K562 (cell line): ENCODE data around the gene BRCA1. TPM values are rescaled to one million over a fixed set of nuclear protein-coding genes. Genes with fewer than 3 reads are reported as not detected.

ENCODE experiments used
- ATAC-seq: fragments of 200-7000 bp; cut with Tn5 transposase; 3 replicates; pipeline ENCODE4 v1.9.1; 2020; ENCODE audit warnings: moderate library complexity
- BruUV-seq: library from RNA; stranded (reverse); fragments of 400-500 nt; replicated peaks from 2 replicates; lab custom pipeline; 2021; lab: Mats Ljungman, UMichigan
- CTCF ChIA-PET: fragments of 300-600 bp; formaldehyde crosslinking; extraction: SDS; loops from one replicate; lab custom pipeline; 2021; ENCODE audit warnings: low intra/inter-chr PET ratio; lab: Yijun Ruan, JAX
- POLR2A ChIA-PET: fragments of 300-600, 350-650 bp; sonication (Branson Sonifier 250); formaldehyde crosslinking; extraction: SDS; loops from one replicate; lab custom pipeline; 2021; ENCODE audit warnings: antibody characterized with exemption, inconsistent platforms; lab: Yijun Ruan, JAX
- DNase-seq, 4 experiments: peaks; one replicate each; pipeline versions ENCODE4 v3.0.0 to v3.0.0-alpha.2; 2011 to 2018; ENCODE audit warnings: low spot score in 3 of 4, mixed read lengths in 3 of 4; ENCODE audit errors: extremely low read depth in 1 of 4
- FAIRE-seq: peaks from 2 replicates; lab custom pipeline; 2011; peaks lifted over from hg19 to GRCh38; lab: Jason Lieb, UNC
- H2AFZ ChIP-seq: 2 replicates; pipeline ENCODE4 v1.6.0; 2011; ENCODE audit warnings: low read depth, low read length, control low read depth, inconsistent platforms
- H3K27ac ChIP-seq: fragments of 200-600 bp; 3 replicates; pipeline ENCODE4 v1.8.0; 2011; ENCODE audit warnings: low read depth, mild to moderate bottlenecking, control low read depth, inconsistent platforms, low read length, moderate library complexity, mixed read lengths; ENCODE audit errors: extremely low read depth
- H3K27me3 ChIP-seq, 2 experiments: fragments of 300-600 bp in 1 of 2; 2 replicates in 1 of 2; 3 replicates in 1 of 2; pipeline versions ENCODE4 v1.6.0 to v1.8.0; 2011; ENCODE audit warnings: inconsistent platforms in 2 of 2, low read length in 2 of 2, mild to moderate bottlenecking in 1 of 2, mixed read lengths in 1 of 2, moderate library complexity in 1 of 2; ENCODE audit not compliant: control insufficient read depth in 2 of 2, insufficient read depth in 2 of 2
- H3K36me3 ChIP-seq: fragments of 300-600 bp; 3 replicates; pipeline ENCODE4 v1.8.0; 2011; ENCODE audit warnings: mild to moderate bottlenecking, low read length, inconsistent platforms; ENCODE audit not compliant: control insufficient read depth, insufficient read depth
- H3K4me1 ChIP-seq, 2 experiments: fragments of 200-600 bp in 1 of 2; replicated peaks in 1 of 2; 2 replicates in 1 of 2; 3 replicates in 1 of 2; pipeline versions ENCODE4 v1.5.1 to v1.8.0; 2011; ENCODE audit warnings: inconsistent platforms in 2 of 2, low read length in 2 of 2, mild to moderate bottlenecking in 1 of 2, mixed read lengths in 1 of 2, moderate library complexity in 1 of 2; ENCODE audit not compliant: control insufficient read depth in 2 of 2, insufficient read depth in 2 of 2
- H3K4me2 ChIP-seq: 2 replicates; pipeline ENCODE4 v1.6.1; 2011; ENCODE audit warnings: low read length, control low read depth, inconsistent platforms, mixed read lengths; ENCODE audit not compliant: insufficient read depth
- H3K4me3 ChIP-seq: fragments of 200-600 bp; sonication (generic), shearing (Covaris generic); 2 replicates; pipeline ENCODE4 v1.5.1; 2016; ENCODE audit warnings: control low read depth, inconsistent platforms
- H3K79me2 ChIP-seq: fragments of 200-600 bp; 3 replicates; pipeline ENCODE4 v1.8.0; 2011; ENCODE audit warnings: low read length, inconsistent platforms; ENCODE audit not compliant: control insufficient read depth, insufficient read depth
- H3K9ac ChIP-seq, 2 experiments: 2 replicates each; pipeline versions ENCODE4 v1.6.0 to v1.6.1; 2011; ENCODE audit warnings: low read depth in 2 of 2, low read length in 2 of 2, control low read depth in 1 of 2, inconsistent platforms in 1 of 2, mild to moderate bottlenecking in 1 of 2, mixed read lengths in 1 of 2; ENCODE audit not compliant: insufficient read depth in 1 of 2
- H3K9me1 ChIP-seq: one replicate; pipeline ENCODE4 v1.6.0; 2011; ENCODE audit warnings: inconsistent platforms, mild to moderate bottlenecking, low read length, moderate library complexity; ENCODE audit not compliant: control insufficient read depth, insufficient read depth
- H3K9me3 ChIP-seq: replicated peaks from 2 replicates; pipeline ENCODE4 v1.5.1; 2011; ENCODE audit warnings: low read depth, low read length, inconsistent platforms; ENCODE audit not compliant: control insufficient read depth, insufficient read depth
- H4K20me1 ChIP-seq: replicated peaks from 2 replicates; pipeline ENCODE4 v1.6.1; 2011; ENCODE audit warnings: low read length, inconsistent platforms, mixed read lengths; ENCODE audit not compliant: control insufficient read depth, insufficient read depth
- E4F1 ChIP-seq: fragments of 250-450 bp; sonication (Bioruptor Pico); IDR thresholded peaks from 2 replicates; pipeline ENCODE4 v1.5.0; 2021; ENCODE audit warnings: mild to moderate bottlenecking, borderline replicate concordance
- GABPA ChIP-seq: fragments of 200-800 bp; sonication (Bioruptor generic); conservative IDR thresholded peaks from 2 replicates; pipeline ENCODE4 v1.6.1; 2016; ENCODE audit warnings: low read depth, missing genetic modification characterization, missing compliant biosample characterization
- POLR2H ChIP-seq: IDR thresholded peaks from 2 replicates; pipeline ENCODE4 v1.6.1; 2016; ENCODE audit warnings: missing genetic modification characterization, low read depth, mild to moderate bottlenecking, control low read depth, missing compliant biosample characterization, moderate library complexity
- RCOR1 ChIP-seq, 2 experiments: IDR thresholded peaks; 2 replicates each; pipeline ENCODE4 v1.6.1; 2012; ENCODE audit warnings: low read depth in 2 of 2, low read length in 2 of 2, borderline replicate concordance in 1 of 2, improper control_type of control experiment in 1 of 2
- ZC3H4 ChIP-seq: sonication (generic); formaldehyde crosslinking; IDR thresholded peaks from 2 replicates; pipeline ENCODE4 v1.9.0; 2021; ENCODE audit warnings: missing genetic modification reagents, borderline replicate concordance
- ZNF175 ChIP-seq: fragments of 200-800 bp; sonication (Bioruptor generic); IDR thresholded peaks from 2 replicates; pipeline ENCODE4 v1.6.1; 2016; ENCODE audit warnings: low read depth, mild to moderate bottlenecking, missing genetic modification characterization, missing compliant biosample characterization
- ZNF324 ChIP-seq: fragments of 250-450 bp; sonication (Bioruptor Pico); IDR thresholded peaks from 2 replicates; pipeline ENCODE4 v1.4.0; 2020; ENCODE audit warnings: mild to moderate bottlenecking
- ZNF408 ChIP-seq: fragments of 250-450 bp; sonication (Bioruptor Pico); IDR thresholded peaks from 2 replicates; pipeline ENCODE4 v1.4.0; 2020; ENCODE audit warnings: low read depth, mild to moderate bottlenecking, moderate library complexity
- ZNF707 ChIP-seq: fragments of 250-450 bp; sonication (Bioruptor Pico); conservative IDR thresholded peaks from 2 replicates; pipeline ENCODE4 v1.8.0; 2022; ENCODE audit warnings: inconsistent platforms, mild to moderate bottlenecking, moderate library complexity
- WGBS: fragments of 100-300 bp; shearing (Covaris generic); methylation state at CpG from one replicate; pipeline ENCODE4 v1.1.6; 2016; ENCODE audit warnings: low coverage, mixed read lengths; ENCODE audit not compliant: insufficient coverage; ENCODE audit errors: missing lambda C conversion rate; 5-methylcytosine and 5-hydroxymethylcytosine counted together
- in situ Hi-C: fragments of 300-500 bp; cut with MboI; formaldehyde crosslinking; loops from 4 replicates; pipeline ENCODE4 v1.15.0; 2018; ENCODE audit warnings: inconsistent platforms, mixed read lengths
- intact Hi-C: fragments of 100-400 bp; cut with micrococcal nuclease; formaldehyde crosslinking; loops from 2 replicates; pipeline ENCODE4 v1.14.2; 2022
- polyA plus RNA-seq, 8 experiments: library from polyadenylated mRNA; depleted of rRNA in 4 of 8; stranded (reverse) in 5 of 8; unstranded in 3 of 8; fragments of >200 nt; fragmentation: Nextera tagmentation in 2 of 8; fragmentation: Illumina TruSeq in 1 of 8; extraction: Ambion mirVana in 2 of 8; extraction: Trizol in 1 of 8; gene quantifications; 2 replicates each; pipeline versions ENCODE4 v1.2.1 to v1.2.3, GENCODE V29; 2011 to 2014; ENCODE audit warnings: inconsistent platforms in 1 of 8, missing spikeins in 1 of 8
- total RNA-seq, 7 experiments: library from RNA; depleted of rRNA in 6 of 7; stranded (reverse); fragments of >200 nt in 6 of 7; fragmentation: Illumina TruSeq in 2 of 7; extraction: Trizol in 2 of 7; gene quantifications; 2 replicates each; pipeline versions ENCODE4 v1.2.1 to v1.2.3, GENCODE V29; 2011 to 2021; ENCODE audit warnings: low replicate concordance in 1 of 7
- TF ChIP-seq, protein P1 (sequence below): fragments of 450-650 bp; IDR thresholded peaks from 2 replicates; pipeline ENCODE4 v1.6.1; 2018; ENCODE audit not compliant: partially characterized antibody

The BRCA1 gene
- total and polyA plus RNA-seq, 9 of the 15 experiments (the other 6 are each of a cell fraction or from before 2014, with no cell fraction given): 25.9 to 95.3 (median 62.3) TPM

DNA sequence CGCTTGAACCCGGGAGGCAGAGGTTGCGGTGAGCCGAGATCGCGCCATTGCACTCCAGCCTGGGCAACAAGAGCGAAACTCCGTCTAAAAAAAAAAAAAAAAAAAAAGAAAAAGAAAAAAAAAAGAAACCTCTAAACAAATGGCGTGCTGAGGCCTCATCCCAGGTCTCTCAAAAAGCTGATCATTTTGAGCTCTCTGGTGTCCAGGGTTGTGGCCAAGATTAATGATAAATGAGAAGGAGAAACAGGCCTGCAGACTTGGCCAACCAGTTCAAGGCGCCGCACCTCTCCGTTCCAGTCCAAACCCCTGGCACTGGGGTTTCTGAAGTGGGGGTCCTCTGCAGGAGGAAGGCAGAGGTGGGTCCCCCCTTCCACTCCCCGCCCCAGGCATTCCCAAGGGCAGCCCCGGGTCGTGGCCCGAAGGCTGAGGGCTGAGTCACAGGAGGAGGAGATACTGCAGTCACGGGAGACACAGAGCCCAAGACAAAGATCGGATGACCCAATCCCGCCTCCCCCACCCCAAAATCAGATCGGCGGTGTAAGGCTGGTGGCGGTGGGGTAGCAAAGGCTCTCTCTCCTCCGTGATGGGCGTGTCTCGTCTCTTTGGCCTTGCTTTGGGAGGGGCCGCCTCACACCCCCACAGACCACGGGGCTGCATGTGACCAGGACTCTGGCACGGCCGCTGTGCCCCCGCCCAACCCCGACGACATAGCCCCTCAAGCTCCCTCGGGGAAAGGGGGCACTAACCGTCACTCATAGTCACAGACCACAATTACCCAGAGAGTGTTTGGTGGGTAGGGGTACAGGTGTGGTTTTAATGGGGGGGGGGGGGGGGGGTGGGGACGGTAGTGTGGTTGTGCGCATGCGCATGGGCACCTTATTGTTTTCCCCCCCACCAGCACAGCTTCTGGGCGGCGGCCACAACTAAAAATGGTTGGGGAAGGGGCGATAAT, 104.1 kb downstream of the BRCA1 start (continued):
- TF ChIP-seq, protein P1, sequence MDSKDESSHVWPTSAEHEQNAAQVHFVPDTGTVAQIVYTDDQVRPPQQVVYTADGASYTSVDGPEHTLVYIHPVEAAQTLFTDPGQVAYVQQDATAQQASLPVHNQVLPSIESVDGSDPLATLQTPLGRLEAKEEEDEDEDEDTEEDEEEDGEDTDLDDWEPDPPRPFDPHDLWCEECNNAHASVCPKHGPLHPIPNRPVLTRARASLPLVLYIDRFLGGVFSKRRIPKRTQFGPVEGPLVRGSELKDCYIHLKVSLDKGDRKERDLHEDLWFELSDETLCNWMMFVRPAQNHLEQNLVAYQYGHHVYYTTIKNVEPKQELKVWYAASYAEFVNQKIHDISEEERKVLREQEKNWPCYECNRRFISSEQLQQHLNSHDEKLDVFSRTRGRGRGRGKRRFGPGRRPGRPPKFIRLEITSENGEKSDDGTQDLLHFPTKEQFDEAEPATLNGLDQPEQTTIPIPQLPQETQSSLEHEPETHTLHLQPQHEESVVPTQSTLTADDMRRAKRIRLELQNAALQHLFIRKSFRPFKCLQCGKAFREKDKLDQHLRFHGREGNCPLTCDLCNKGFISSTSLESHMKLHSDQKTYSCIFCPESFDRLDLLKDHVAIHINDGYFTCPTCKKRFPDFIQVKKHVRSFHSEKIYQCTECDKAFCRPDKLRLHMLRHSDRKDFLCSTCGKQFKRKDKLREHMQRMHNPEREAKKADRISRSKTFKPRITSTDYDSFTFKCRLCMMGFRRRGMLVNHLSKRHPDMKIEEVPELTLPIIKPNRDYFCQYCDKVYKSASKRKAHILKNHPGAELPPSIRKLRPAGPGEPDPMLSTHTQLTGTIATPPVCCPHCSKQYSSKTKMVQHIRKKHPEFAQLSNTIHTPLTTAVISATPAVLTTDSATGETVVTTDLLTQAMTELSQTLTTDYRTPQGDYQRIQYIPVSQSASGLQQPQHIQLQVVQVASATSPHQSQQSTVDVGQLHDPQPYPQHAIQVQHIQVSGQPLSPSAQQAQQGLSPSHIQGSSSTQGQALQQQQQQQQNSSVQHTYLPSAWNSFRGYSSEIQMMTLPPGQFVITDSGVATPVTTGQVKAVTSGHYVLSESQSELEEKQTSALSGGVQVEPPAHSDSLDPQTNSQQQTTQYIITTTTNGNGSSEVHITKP: no peak
- no peak for TF ChIP-seq ZNF324

DNA sequence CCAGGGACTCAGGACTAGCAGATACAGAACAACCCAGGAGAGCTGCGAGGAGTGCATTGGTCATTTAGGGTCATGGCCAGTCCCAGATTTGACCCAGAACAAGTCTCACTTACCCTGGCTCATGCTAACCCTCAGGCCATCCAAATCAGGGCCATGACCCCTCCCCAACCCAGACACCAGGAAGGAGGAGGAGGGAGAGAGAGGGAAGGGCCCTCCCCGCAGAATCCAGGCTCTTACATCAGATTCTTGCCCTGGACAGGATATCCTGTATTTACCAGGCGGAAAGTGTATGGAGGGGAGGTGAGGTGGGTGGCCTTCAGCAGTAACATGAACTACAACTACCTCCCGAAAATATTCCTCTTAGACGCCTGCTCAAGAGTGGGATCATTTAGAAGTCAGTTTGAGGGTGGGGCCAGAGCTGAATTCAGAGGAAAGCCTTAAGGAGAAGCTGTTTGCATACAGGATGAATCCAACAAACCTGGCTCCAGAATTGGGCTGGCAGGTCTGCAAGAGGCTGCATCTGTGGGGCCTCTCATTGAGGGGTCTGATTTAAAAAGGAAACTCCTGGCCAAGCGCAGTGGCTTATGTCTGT, 105.0 kb downstream of the BRCA1 start:
- BruUV-seq: TSS peak; percentile 47
- H3K36me3 ChIP-seq: peaks cover 39% of the 10 kb centered on the region; the same call in 2 of the 3 replicates
- H3K9me3 ChIP-seq: no peaks in the 10 kb centered on the region
- in situ Hi-C loops: no loop called here
- H3K4me2 ChIP-seq: peak overlapping the region; percentile 62
- no peaks in the 10 kb centered on the region for H3K27me3 ChIP-seq
- DNase-seq (peak in 1 of 4 experiments; percentile 57), FAIRE-seq (peak; percentile 76), ATAC-seq (peak; percentile 15)
- intact Hi-C loops: no loop called here
- H2AFZ ChIP-seq: peak overlapping the region; percentile 58; the same call in 1 of the 2 replicates
- H3K79me2 ChIP-seq: peaks cover 40% of the 10 kb centered on the region
- ChIA-PET POLR2A (interaction anchor here (0.7 to 6.7 kb wide), 9 partner anchors 8 to 348 kb away, joined by 3 to 79 read pairs (median 4); partner anchors contain the start of gene RPL27), CTCF (interaction anchor here (0.6 kb wide), 1 partner anchor 13 kb away, joined by 3 read pairs; the partner anchor contains the start of gene IFI35)
- peak overlapping the region; percentile 83 for H3K27ac ChIP-seq
- peaks cover 10% of the 10 kb centered on the region for H3K9me1 ChIP-seq
- H3K9ac ChIP-seq: peak overlapping the region; percentile 66 to 86
- 27% methylated on average over 6 of the region's 6 CpGs for whole genome bisulfite sequencing
- peaks cover 27 to 60% of the 10 kb centered on the region in 2 experiments for H3K4me1 ChIP-seq
- H3K4me3 ChIP-seq: no peak overlapping the region
- H4K20me1 ChIP-seq: peaks cover 10% of the 10 kb centered on the region; the same call in 1 of the 2 replicates
- TF ChIP-seq ZC3H4 (CRISPR knock-in tag) (peak; percentile 60; the same call in 1 of the 2 replicates), ZNF707 (no peak), RCOR1 (IDR thresholded peaks at IDR 0.05; ENCODE audit: borderline replicate concordance in 1 of 2, low read depth in 2 of 2, low read length in 2 of 2) (peak in 1 of 2 experiments; percentile 41; a peak in 1 of 4 replicates), GABPA (tag) (peak; percentile 78), ZNF175 (CRISPR knock-in tag) (peak; percentile 44; the same call in 1 of the 2 replicates), POLR2H (peak; percentile 63), ZNF408 (CRISPR knock-in tag) (no peak), E4F1 (CRISPR knock-in tag) (no peak)
